ENCODE measurements around the gene ADNP. TPM values are rescaled to one million over a fixed set of nuclear protein-coding genes. Genes with fewer than 3 reads are reported as not detected.

Gene ADNP
- total RNA-seq, 2 experiments from 2014 or later = 51.5 to 94.9 TPM

DNA sequence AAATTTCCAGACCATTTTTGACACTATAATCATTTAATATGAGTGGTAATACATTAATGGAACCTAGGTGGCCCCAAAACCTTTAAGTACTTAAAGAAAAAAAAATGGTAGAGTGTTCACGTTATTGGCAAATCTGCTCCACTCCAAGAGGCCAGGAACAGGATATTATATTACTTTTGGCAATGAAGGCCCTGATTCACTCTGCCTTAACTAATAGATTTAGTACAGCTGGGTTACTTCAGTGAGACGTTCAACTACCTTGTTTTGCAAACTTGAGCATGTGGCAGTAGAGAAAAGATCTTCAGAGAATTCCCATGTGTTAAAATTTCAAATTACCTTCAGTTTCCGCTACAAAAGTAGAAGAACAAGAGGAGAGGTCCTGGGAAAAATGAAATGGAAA lies 12.8 kb downstream of the ADNP start:
- Histone ChIP-seq H3K4me3 (ENCODE audit: low read depth, low read length, poor library complexity, severe bottlenecking) (peak overlapping the region; percentile 8), H3K36me3 (ENCODE audit: insufficient read depth, low read length) (peaks cover 96% of the 10 kb centered on the region)

DNA sequence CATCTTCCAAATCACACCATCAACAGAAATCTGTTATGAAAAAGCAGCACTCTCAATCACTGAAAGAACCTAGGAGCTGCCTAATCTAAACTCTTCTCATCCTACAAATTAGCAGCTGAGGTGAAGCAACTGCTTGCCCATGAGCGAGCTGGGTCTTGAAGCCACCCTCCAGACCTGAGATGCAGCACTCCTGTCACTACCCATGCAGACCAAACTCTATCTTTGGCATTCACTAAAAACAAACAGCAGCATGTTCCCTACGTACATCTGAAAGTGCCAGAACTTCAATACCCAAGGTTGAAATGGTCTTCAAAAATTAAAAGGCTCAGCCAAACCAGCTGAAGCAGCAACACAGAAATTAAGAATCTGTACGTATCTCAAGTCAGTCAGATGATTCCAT lies 14.3 kb downstream of the ADNP start:
- Histone ChIP-seq H3K4me1 (ENCODE audit: insufficient read depth, low read length, poor library complexity, severe bottlenecking) (peaks cover 88% of the 10 kb centered on the region), H3K27ac (ENCODE audit: low read depth, low read length, poor library complexity, severe bottlenecking) (peak overlapping the region; percentile 32), H3K79me2 (ENCODE audit: insufficient read depth, low read depth, low read length) (peaks cover 99% of the 10 kb centered on the region), H4K20me1 (ENCODE audit: insufficient read depth, low read length) (peaks cover 85% of the 10 kb centered on the region), H2AFZ (ENCODE audit: low read length) (no peak overlapping the region), H3K4me3 (ENCODE audit: low read depth, low read length, poor library complexity, severe bottlenecking) (no peak overlapping the region), H3K9me3 (ENCODE audit: low read length) (no peaks in the 10 kb centered on the region), H3K4me2 (ENCODE audit: low read length) (peak overlapping the region; percentile 42), H3K9me2 (ENCODE audit: insufficient read depth, low read length) (no peaks in the 10 kb centered on the region), H3K36me3 (ENCODE audit: insufficient read depth, low read length) (peaks cover 95% of the 10 kb centered on the region)
- TF ChIP-seq CTCF (conservative IDR thresholded peaks at IDR 0.05; ENCODE audit: low read length) (no peak), EZH2phosphoT487 (IDR thresholded peaks at IDR 0.05; ENCODE audit: borderline replicate concordance, low read depth, low read length) (no peak)
- intact Hi-C loops (cut with micrococcal nuclease; ENCODE audit: unreplicated experiment) = no loop called here
- CTCF ChIA-PET (ENCODE audit: unreplicated experiment) = no interaction called here
- no peak for DNase-seq (ENCODE audit: low spot score)
- BruUV-seq (replicated peaks) = no TSS peak
- POLR2A ChIA-PET = interaction anchor here (0.5 to 1.2 kb wide), 2 partner anchors 28 to 122 kb away, joined by 3 read pairs; partner anchors contain the start of gene BCAS4

More for the DNA sequence above, 12.8 kb downstream of the ADNP start:
- H3K4me1 ChIP-seq (ENCODE audit: insufficient read depth, low read length, poor library complexity, severe bottlenecking) = peaks cover 96% of the 10 kb centered on the region
- intact Hi-C loops (cut with micrococcal nuclease; ENCODE audit: unreplicated experiment) = no loop called here
- no peak overlapping the region for H2AFZ ChIP-seq (ENCODE audit: low read length)
- TF ChIP-seq EZH2phosphoT487 (IDR thresholded peaks at IDR 0.05; ENCODE audit: borderline replicate concordance, low read depth, low read length) = no peak
- peak overlapping the region; percentile 31 for H3K27ac ChIP-seq (ENCODE audit: low read depth, low read length, poor library complexity, severe bottlenecking)
- POLR2A ChIA-PET = no interaction called here
- CTCF ChIA-PET (ENCODE audit: unreplicated experiment) = no interaction called here
- DNase-seq (ENCODE audit: low spot score) = no peak
- H3K9me2 ChIP-seq (ENCODE audit: insufficient read depth, low read length) = no peaks in the 10 kb centered on the region
- peak overlapping the region; percentile 42 for H3K4me2 ChIP-seq (ENCODE audit: low read length)
- BruUV-seq (replicated peaks) = TSS peak; percentile 2
- H4K20me1 ChIP-seq (ENCODE audit: insufficient read depth, low read length) = peaks cover 88% of the 10 kb centered on the region
- peaks cover 99% of the 10 kb centered on the region for H3K79me2 ChIP-seq (ENCODE audit: insufficient read depth, low read depth, low read length)
- H3K9me3 ChIP-seq (ENCODE audit: low read length) = no peaks in the 10 kb centered on the region

DNA sequence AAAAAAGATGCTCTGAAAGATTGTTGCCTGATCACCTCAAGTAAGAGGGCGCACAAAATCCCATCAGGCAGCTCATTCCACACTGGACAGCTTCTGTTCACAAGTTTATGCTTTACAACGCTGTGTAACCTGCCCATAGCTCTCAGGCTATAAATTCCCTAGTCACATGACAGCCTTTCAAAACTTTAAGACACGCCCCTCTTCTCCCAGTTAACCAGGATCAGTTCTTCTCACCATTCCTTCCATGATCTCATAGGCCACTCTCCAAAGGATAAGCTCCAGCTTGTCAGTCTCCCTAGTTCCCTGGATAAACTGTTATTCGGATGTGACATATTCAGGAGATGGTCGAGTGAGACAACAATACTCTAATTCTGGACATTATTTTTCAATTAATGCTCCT lies 15.0 kb downstream of the ADNP start:
- TF ChIP-seq CTCF (conservative IDR thresholded peaks at IDR 0.05; ENCODE audit: low read length) (no peak), EZH2phosphoT487 (IDR thresholded peaks at IDR 0.05; ENCODE audit: borderline replicate concordance, low read depth, low read length) (no peak)
- POLR2A ChIA-PET = interaction anchor here (1.2 kb wide), 2 partner anchors 11 to 121 kb away, joined by 3 read pairs; partner anchors contain the start of gene BCAS4
- Histone ChIP-seq H3K9me3 (ENCODE audit: low read length) (no peaks in the 10 kb centered on the region), H3K9me2 (ENCODE audit: insufficient read depth, low read length) (no peaks in the 10 kb centered on the region), H3K4me3 (ENCODE audit: low read depth, low read length, poor library complexity, severe bottlenecking) (no peak overlapping the region), H4K20me1 (ENCODE audit: insufficient read depth, low read length) (peaks cover 85% of the 10 kb centered on the region), H3K4me1 (ENCODE audit: insufficient read depth, low read length, poor library complexity, severe bottlenecking) (peaks cover 86% of the 10 kb centered on the region), H2AFZ (ENCODE audit: low read length) (no peak overlapping the region), H3K36me3 (ENCODE audit: insufficient read depth, low read length) (peaks cover 95% of the 10 kb centered on the region), H3K4me2 (ENCODE audit: low read length) (peak overlapping the region; percentile 42), H3K79me2 (ENCODE audit: insufficient read depth, low read depth, low read length) (peaks cover 99% of the 10 kb centered on the region), H3K27ac (ENCODE audit: low read depth, low read length, poor library complexity, severe bottlenecking) (no peak overlapping the region)
- CTCF ChIA-PET (ENCODE audit: unreplicated experiment) = no interaction called here
- no TSS peak for BruUV-seq (replicated peaks)
- DNase-seq (ENCODE audit: low spot score) = no peak
- intact Hi-C loops (cut with micrococcal nuclease; ENCODE audit: unreplicated experiment) = no loop called here
